Middle frontal gyrus (tissue), 1 donor: Measurements from ENCODE around the gene RAE1.
"Not testable (repeated sequence)": the region's sequence is repeated elsewhere in the genome, so short reads cannot be mapped to it uniquely, and the experiment has no call there.

ENCODE experiments used
- DNase-seq: peaks from one replicate; pipeline ENCODE4 v3.0.0-alpha.2; 2015; ENCODE audit warnings: low spot score; ENCODE audit errors: extremely low spot score

RAE1 gene

GRCh38 chr20:57413986-57414385 lies 62.9 kb downstream of the RAE1 start:
- no peak for DNase-seq

GRCh38 chr20:57414867-57415592 lies 64.0 kb downstream of the RAE1 start:
- no peak for DNase-seq

GRCh38 chr20:57415771-57416170 lies 64.7 kb downstream of the RAE1 start:
- DNase-seq = no peak

GRCh38 chr20:57416296-57417022 lies 65.4 kb downstream of the RAE1 start:
- no peak for DNase-seq

- no peak for DNase-seq
Observed at GRCh38 chr20:57417051-57417689, 66.1 kb downstream of the RAE1 start.

GRCh38 chr20:57417830-57418780 lies 67.0 kb downstream of the RAE1 start:
- no peak for DNase-seq

GRCh38 chr20:57419479-57419878 lies 68.4 kb downstream of the RAE1 start:
- not testable (repeated sequence) for DNase-seq

GRCh38 chr20:57420571-57421252 lies 69.7 kb downstream of the RAE1 start:
- no peak for DNase-seq

- no peak for DNase-seq
Observed at GRCh38 chr20:57421253-57422220, 70.5 kb downstream of the RAE1 start.

GRCh38 chr20:57422254-57422653 lies 71.2 kb downstream of the RAE1 start:
- no peak for DNase-seq

GRCh38 chr20:57425150-57426013 lies 74.3 kb downstream of the RAE1 start:
- DNase-seq = no peak

GRCh38 chr20:57426271-57426689 lies 75.2 kb downstream of the RAE1 start:
- no peak for DNase-seq

GRCh38 chr20:57426831-57427230 lies 75.8 kb downstream of the RAE1 start:
- DNase-seq = no peak

GRCh38 chr20:57428324-57429158 lies 77.5 kb downstream of the RAE1 start:
- peak; percentile 23 for DNase-seq
